IPS-18a (cell line): ENCODE measurements around the gene CCDC196.

Experiments used
- H3K27ac ChIP-seq: one replicate; pipeline ENCODE4 v1.5.1; 2013; ENCODE audit warnings: low read length
- H3K27me3 ChIP-seq: one replicate; pipeline ENCODE4 v1.6.1; 2013; ENCODE audit warnings: mild to moderate bottlenecking, low read length; ENCODE audit not compliant: control insufficient read depth, insufficient read depth
- H3K36me3 ChIP-seq: one replicate; pipeline ENCODE4 v1.6.1; 2013; ENCODE audit warnings: low read depth, low read length; ENCODE audit not compliant: control insufficient read depth
- H3K4me1 ChIP-seq: one replicate; pipeline ENCODE4 v1.6.1; 2013; ENCODE audit warnings: low read depth, low read length; ENCODE audit not compliant: control insufficient read depth
- H3K4me3 ChIP-seq: one replicate; pipeline ENCODE4 v1.5.1; 2013; ENCODE audit warnings: low read length
- H3K9ac ChIP-seq: one replicate; pipeline ENCODE4 v1.6.1; 2013; ENCODE audit warnings: mild to moderate bottlenecking, low read length, moderate library complexity
- H3K9me3 ChIP-seq: one replicate; pipeline ENCODE4 v1.6.1; 2013; ENCODE audit warnings: low read depth, low read length; ENCODE audit not compliant: control insufficient read depth

CCDC196 gene, protein sequence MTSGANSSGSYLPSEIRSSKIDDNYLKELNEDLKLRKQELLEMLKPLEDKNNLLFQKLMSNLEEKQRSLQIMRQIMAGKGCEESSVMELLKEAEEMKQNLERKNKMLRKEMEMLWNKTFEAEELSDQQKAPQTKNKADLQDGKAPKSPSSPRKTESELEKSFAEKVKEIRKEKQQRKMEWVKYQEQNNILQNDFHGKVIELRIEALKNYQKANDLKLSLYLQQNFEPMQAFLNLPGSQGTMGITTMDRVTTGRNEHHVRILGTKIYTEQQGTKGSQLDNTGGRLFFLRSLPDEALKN

DNA sequence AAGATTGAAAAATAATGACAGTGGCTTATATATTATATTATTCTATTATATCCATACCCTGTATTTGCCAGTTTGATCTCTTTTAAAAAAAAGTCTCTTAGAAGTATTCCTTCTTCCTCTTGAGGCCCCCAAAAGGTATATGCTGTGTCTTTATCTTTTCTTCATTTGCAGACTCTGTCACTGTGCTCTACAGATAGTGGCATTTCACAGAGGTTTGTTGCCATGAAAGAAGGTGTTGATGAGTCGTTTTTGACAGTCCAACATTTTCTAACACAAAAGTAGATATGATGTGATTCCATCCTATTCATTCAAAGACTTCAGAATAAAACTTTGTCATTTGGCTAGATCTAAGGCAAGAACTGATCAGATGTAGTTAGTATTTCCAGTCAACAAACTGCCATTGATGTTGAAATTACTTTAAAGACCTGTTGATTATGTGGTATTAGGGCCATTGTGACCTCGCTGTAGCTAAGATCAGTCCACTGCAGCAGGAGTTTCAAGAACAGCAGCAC, at the start of gene CCDC196:
Gene CCDC196 (plus strand): TSS at position 462 of the 512 bp plus-strand sequence. CDS start 132 bp downstream, outside the sequence.
- no peaks in the 10 kb centered on the region for H3K36me3 ChIP-seq
- H3K9ac ChIP-seq, result no peak within 1 kb of the TSS
- H3K9me3 ChIP-seq, result no peaks in the 10 kb centered on the region
- H3K4me3 ChIP-seq, result no peak within 1 kb of the TSS
- no peak within 1 kb of the TSS for H3K27ac ChIP-seq
- no peaks in the 10 kb centered on the region for H3K27me3 ChIP-seq
- no peaks in the 10 kb centered on the region for H3K4me1 ChIP-seq

DNA sequence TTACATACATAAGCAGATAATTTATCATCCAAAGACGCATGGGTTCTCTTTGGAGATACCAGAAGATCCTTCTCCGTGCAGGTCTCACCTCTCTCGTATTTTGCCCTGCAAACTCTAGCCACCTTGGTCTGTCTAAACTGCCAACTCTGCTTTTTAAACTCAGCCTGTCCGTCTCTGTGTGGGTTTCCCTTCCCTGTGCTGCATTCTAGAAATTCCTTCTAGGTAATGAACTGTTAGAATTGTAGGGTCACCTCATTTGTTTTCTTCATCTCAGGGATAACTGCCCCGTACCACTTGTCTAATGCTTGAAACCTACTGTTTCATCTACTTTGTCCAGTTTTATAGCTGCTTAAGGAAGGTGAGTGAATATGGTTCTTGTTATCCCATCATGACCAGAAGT, 45.4 kb upstream of the CCDC196 start:
- H3K36me3 ChIP-seq, result no peaks in the 10 kb centered on the region
- no peak overlapping the region for H3K4me3 ChIP-seq
- no peak overlapping the region for H3K27ac ChIP-seq
- H3K9me3 ChIP-seq, result peaks cover 11% of the 10 kb centered on the region
- H3K4me1 ChIP-seq, result no peaks in the 10 kb centered on the region
- H3K9ac ChIP-seq, result no peak overlapping the region
- no peaks in the 10 kb centered on the region for H3K27me3 ChIP-seq

DNA sequence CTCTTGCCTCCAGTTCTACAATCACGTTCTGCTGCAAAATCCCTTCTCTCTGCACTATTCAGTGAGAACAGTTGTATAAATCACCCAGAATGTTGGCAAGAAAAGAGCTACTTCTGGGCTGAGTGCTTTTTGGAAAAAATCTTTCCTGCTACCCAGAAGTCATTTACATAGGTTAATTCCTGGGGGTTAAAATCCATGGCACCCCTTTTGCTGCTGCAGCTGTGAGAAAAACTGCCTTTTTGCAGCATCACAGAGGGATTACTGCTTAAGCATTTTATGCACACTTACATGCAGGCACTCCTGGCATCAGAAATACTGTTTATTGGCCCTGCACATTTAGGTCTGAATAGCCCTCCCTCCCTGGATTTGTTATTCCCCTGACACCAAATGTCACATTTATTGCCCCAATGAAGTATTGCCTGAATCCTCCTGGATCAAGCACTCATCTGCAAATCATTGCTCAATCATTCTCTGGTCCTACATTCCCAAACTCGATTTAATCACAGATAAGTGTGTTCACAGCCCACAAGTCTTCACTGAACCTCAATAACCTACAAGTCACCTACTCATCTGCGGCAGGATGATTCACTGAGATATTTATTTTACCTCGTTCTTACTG, 43.1 kb upstream of the CCDC196 start:
- no peaks in the 10 kb centered on the region for H3K36me3 ChIP-seq
- H3K27ac ChIP-seq, result no peak overlapping the region
- peaks cover 6% of the 10 kb centered on the region for H3K9me3 ChIP-seq
- H3K4me3 ChIP-seq, result no peak overlapping the region
- H3K9ac ChIP-seq, result no peak overlapping the region
- no peaks in the 10 kb centered on the region for H3K4me1 ChIP-seq
- no peaks in the 10 kb centered on the region for H3K27me3 ChIP-seq

DNA sequence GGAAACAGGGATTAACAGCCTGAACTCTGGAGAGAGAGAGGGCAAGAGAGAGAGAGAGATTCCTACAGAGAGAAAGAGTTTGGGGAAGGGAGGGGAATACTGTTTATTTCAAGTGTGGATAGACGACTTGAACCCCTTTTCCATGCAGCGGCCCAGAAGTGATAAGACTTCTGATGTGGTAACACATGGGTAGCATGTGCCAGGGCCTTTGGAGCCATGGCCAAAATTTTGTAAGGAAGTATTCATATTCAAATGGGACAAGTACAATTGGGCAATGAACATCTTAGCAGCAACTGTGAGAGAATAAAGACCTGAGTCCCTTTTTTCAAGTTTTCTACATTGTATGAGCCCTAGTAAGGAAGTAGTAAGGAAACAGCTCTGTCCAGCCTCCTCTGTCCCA, 42.4 kb upstream of the CCDC196 start:
- Histone ChIP-seq H3K9me3 (peaks cover 2% of the 10 kb centered on the region), H3K9ac (no peak overlapping the region), H3K4me1 (no peaks in the 10 kb centered on the region), H3K27ac (no peak overlapping the region), H3K4me3 (no peak overlapping the region), H3K36me3 (no peaks in the 10 kb centered on the region), H3K27me3 (no peaks in the 10 kb centered on the region)

DNA sequence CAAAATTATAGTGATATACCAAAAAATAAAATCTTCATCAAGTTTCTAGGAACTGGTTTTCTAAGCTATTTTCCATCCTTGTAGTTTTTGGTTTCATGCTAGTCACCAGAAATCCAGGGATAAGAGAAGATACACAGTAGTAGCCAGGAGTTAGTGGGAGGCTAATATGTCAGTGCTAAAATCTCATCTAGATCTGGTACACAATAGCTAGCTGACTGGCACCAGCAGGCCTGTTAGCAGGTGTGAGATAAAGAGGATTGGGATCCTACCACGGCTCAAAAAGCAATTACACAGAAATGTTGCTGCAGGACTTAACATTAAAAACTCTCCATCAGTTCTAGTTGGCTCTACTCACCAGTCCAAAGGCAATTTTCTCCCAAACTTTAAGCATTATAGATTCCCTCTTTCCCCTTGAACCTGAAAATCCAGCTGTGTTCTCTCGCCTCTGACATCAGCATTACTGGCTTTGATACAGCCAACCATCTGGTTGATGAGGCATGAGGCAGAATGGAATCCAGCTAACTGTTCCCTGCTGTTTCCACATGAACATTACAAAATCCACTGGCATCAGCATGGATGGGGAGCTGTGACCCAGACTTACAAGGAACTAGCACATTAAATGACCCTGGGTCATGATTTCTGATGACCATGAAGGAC, 41.8 kb upstream of the CCDC196 start:
- H3K9me3 ChIP-seq, result no peaks in the 10 kb centered on the region
- no peaks in the 10 kb centered on the region for H3K36me3 ChIP-seq
- H3K4me3 ChIP-seq, result no peak overlapping the region
- H3K27ac ChIP-seq, result no peak overlapping the region
- no peaks in the 10 kb centered on the region for H3K4me1 ChIP-seq
- no peaks in the 10 kb centered on the region for H3K27me3 ChIP-seq
- no peak overlapping the region for H3K9ac ChIP-seq

DNA sequence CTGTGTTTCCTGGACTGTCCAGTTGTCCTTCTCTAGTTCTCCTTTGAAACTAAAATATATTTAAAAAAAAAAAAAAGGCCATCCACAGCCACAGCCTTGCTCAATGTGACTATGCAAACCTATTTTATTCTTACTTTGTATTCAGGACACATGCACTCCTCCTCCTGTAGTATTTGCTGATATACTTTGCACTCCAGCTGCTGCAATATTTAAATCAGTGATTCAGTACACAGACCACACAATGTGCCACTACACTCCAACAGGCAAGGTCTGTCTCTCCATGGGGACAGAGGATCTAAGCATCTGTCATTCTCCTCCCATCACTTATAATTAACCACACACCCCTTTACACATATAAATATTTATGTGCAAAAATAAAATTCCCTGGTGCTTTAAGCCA, 40.2 kb upstream of the CCDC196 start:
- H3K27ac ChIP-seq, result no peak overlapping the region
- no peaks in the 10 kb centered on the region for H3K4me1 ChIP-seq
- H3K9ac ChIP-seq, result no peak overlapping the region
- H3K27me3 ChIP-seq, result no peaks in the 10 kb centered on the region
- no peaks in the 10 kb centered on the region for H3K36me3 ChIP-seq
- no peak overlapping the region for H3K4me3 ChIP-seq
- no peaks in the 10 kb centered on the region for H3K9me3 ChIP-seq

DNA sequence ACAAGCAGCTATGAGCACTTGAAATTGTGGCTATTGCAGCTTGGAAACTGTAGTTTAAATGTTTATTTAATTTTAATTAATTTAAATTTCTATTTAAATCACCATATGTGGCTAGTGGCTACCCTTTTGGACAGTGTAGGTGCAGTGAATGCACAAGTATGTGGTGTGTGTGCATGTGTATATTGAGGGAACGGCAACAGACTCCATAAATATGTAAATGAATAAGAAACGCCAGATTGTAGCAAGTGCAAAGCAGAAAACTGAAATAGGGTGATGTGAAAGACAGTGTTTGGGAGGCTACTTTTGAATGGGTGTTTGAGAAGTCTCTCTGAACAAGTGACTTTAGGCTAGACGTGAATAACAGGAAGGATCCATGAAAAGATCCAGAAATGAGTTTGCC, 32.7 kb upstream of the CCDC196 start:
- Histone ChIP-seq H3K27me3 (no peaks in the 10 kb centered on the region), H3K27ac (no peak overlapping the region), H3K9ac (no peak overlapping the region), H3K9me3 (no peaks in the 10 kb centered on the region), H3K4me3 (no peak overlapping the region), H3K36me3 (no peaks in the 10 kb centered on the region), H3K4me1 (no peaks in the 10 kb centered on the region)

DNA sequence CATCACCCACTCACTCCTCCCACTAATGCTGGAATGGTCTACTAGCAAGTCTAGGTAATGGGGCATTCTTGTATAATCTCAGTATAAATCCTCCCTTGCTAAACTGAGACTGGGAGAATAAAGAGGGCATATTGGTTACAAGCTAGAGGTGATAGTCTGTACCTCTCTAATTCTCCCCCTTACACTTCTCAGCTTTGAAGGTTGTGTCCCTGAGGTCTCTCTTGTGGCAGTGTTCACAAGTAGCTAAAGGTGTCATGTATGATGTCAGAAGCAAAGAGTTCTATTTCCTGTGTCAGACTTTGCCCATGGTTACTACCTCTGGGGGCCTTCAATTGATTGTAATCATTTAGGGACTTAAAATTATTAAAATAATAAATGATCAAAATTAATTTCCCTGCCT, 26.6 kb upstream of the CCDC196 start:
- Histone ChIP-seq H3K9ac (no peak overlapping the region), H3K27ac (no peak overlapping the region), H3K36me3 (no peaks in the 10 kb centered on the region), H3K4me1 (no peaks in the 10 kb centered on the region), H3K9me3 (no peaks in the 10 kb centered on the region), H3K4me3 (no peak overlapping the region), H3K27me3 (no peaks in the 10 kb centered on the region)

DNA sequence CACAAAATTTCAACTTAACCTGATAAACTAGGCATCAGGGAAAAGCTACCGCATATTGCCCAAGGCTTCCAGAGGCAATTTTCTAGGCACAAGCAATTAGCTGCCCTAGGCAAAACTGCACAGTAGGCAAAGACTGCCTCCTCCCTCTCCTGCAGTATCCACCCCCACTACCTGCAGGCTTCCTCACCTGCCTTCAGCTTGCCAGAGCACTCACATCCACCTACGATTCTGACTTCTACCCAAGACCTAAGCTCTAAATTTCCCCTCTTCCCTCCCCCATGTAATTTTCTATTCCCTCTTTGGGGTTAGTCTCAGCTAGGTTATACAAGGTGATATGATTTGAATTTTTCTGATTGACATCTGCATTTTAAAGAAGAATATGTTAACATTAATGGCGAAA, 21.9 kb upstream of the CCDC196 start:
- H3K4me1 ChIP-seq, result no peaks in the 10 kb centered on the region
- H3K36me3 ChIP-seq, result no peaks in the 10 kb centered on the region
- H3K27me3 ChIP-seq, result no peaks in the 10 kb centered on the region
- H3K27ac ChIP-seq, result no peak overlapping the region
- H3K9ac ChIP-seq, result no peak overlapping the region
- peaks cover 19% of the 10 kb centered on the region for H3K9me3 ChIP-seq
- no peak overlapping the region for H3K4me3 ChIP-seq

DNA sequence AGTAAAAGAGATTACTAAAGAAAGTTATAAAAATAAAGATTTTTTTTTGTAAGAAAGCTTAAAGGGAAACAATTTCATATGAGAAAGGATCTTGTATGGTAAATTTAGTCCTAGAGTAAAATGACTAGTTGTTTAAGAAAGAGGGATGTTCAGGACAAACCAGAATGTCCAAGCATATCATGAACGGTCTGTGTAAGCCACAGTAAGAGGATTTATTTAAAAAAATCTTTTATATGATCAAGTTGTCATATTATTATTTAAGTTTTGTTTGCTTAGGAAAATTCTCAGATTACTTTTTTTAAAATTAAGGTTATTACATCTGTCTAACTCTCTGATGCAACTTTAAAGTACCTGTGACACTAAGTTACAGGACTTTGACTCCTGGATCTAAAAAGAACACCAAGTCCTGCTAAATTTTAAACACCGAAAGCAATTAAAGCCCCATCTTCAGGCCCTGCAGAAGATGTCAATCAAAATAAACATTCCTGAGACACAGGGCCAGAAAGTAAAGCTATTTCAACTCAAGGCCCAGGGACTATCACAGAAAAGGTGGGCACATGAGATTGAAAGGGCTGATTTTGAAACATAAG, 17.3 kb upstream of the CCDC196 start:
- H3K4me1 ChIP-seq, result no peaks in the 10 kb centered on the region
- no peak overlapping the region for H3K4me3 ChIP-seq
- no peaks in the 10 kb centered on the region for H3K36me3 ChIP-seq
- H3K9ac ChIP-seq, result no peak overlapping the region
- H3K27ac ChIP-seq, result no peak overlapping the region
- H3K27me3 ChIP-seq, result no peaks in the 10 kb centered on the region
- peaks cover 33% of the 10 kb centered on the region for H3K9me3 ChIP-seq

DNA sequence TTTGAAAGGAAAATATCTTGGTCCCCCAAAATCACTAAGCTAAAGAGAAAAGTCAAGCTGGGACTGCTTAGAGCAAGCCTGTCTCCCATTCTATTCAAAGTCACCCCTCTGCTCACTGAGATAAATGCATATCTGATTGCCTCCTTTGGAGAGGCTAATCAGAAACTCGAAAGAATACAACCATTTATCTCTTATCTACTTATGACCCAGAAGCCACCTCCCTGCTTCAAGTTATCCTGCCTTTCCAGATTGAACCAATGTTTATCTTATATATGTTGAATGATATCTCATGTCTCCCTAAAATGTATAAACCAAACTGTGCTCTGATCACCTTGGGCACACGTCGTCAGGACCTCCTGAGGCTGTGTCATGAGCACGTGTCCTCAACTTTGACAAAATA, 14.6 kb upstream of the CCDC196 start:
- Histone ChIP-seq H3K9ac (no peak overlapping the region), H3K27ac (no peak overlapping the region), H3K36me3 (no peaks in the 10 kb centered on the region), H3K4me1 (no peaks in the 10 kb centered on the region), H3K4me3 (no peak overlapping the region), H3K27me3 (no peaks in the 10 kb centered on the region), H3K9me3 (peaks cover 28% of the 10 kb centered on the region)
